Activated T-cell treated with anti-CD3 and anti-CD28 coated beads, Interleukin-2, amount 50 U/mL, for 24 hours (primary cell): Measurements from ENCODE around the gene DYRK1A.

Experiments used
- DNase-seq: peaks from one replicate; pipeline ENCODE4 v3.0.0-alpha.2; 2020
- H3K27ac Mint-ChIP-seq: 2 replicates; pipeline ENCODE4 v1.8.0; 2020; ENCODE audit warnings: mild to moderate bottlenecking, mixed read lengths
- H3K27me3 Mint-ChIP-seq: 2 replicates; pipeline ENCODE4 v1.8.0; 2020; ENCODE audit warnings: mixed read lengths
- H3K36me3 Mint-ChIP-seq: 2 replicates; pipeline ENCODE4 v1.8.0; 2020; ENCODE audit warnings: low read depth, mixed read lengths
- H3K4me1 Mint-ChIP-seq: 2 replicates; pipeline ENCODE4 v1.8.0; 2020; ENCODE audit warnings: low read depth, mixed read lengths
- H3K4me3 Mint-ChIP-seq: 2 replicates; pipeline ENCODE4 v1.8.0; 2020; ENCODE audit warnings: mild to moderate bottlenecking, moderate library complexity, mixed read lengths
- H3K9me3 Mint-ChIP-seq: 2 replicates; pipeline ENCODE4 v1.8.0; 2020; ENCODE audit warnings: mixed read lengths

The DYRK1A gene

GRCh38 chr21:37412603-37413360 lies 46.2 kb downstream of the DYRK1A start:
- no peaks in the 10 kb centered on the region for H3K27me3 Mint-ChIP-seq
- peaks cover 24% of the 10 kb centered on the region for H3K36me3 Mint-ChIP-seq
- DNase-seq: no peak
- H3K4me3 Mint-ChIP-seq: no peak overlapping the region
- H3K27ac Mint-ChIP-seq: peak overlapping the region; percentile 35
- H3K4me1 Mint-ChIP-seq: peaks cover 84% of the 10 kb centered on the region
- H3K9me3 Mint-ChIP-seq: no peaks in the 10 kb centered on the region

- DNase-seq: no peak
- H3K27ac Mint-ChIP-seq: no peak overlapping the region
- peaks cover 85% of the 10 kb centered on the region for H3K4me1 Mint-ChIP-seq
- H3K9me3 Mint-ChIP-seq: no peaks in the 10 kb centered on the region
- H3K4me3 Mint-ChIP-seq: no peak overlapping the region
- no peaks in the 10 kb centered on the region for H3K27me3 Mint-ChIP-seq
- peaks cover 22% of the 10 kb centered on the region for H3K36me3 Mint-ChIP-seq
These were observed 47.1 kb downstream of the DYRK1A start for GRCh38 chr21:37413553-37414291.

- H3K4me3 Mint-ChIP-seq: no peak overlapping the region
- H3K27me3 Mint-ChIP-seq: no peaks in the 10 kb centered on the region
- peak overlapping the region; percentile 77 for H3K27ac Mint-ChIP-seq
- H3K9me3 Mint-ChIP-seq: no peaks in the 10 kb centered on the region
- peaks cover 87% of the 10 kb centered on the region for H3K4me1 Mint-ChIP-seq
- DNase-seq: no peak
- H3K36me3 Mint-ChIP-seq: peaks cover 20% of the 10 kb centered on the region
These were observed 48.0 kb downstream of the DYRK1A start for GRCh38 chr21:37414292-37415253.

- no peaks in the 10 kb centered on the region for H3K9me3 Mint-ChIP-seq
- peaks cover 23% of the 10 kb centered on the region for H3K36me3 Mint-ChIP-seq
- no peaks in the 10 kb centered on the region for H3K27me3 Mint-ChIP-seq
- peaks cover 89% of the 10 kb centered on the region for H3K4me1 Mint-ChIP-seq
- H3K27ac Mint-ChIP-seq: peak overlapping the region; percentile 46
- H3K4me3 Mint-ChIP-seq: no peak overlapping the region
- no peak for DNase-seq
These were observed 49.4 kb downstream of the DYRK1A start for GRCh38 chr21:37415939-37416338.

- Mint-ChIP-seq H3K36me3 (peaks cover 29% of the 10 kb centered on the region), H3K9me3 (no peaks in the 10 kb centered on the region), H3K4me3 (no peak overlapping the region), H3K4me1 (peaks cover 86% of the 10 kb centered on the region), H3K27me3 (no peaks in the 10 kb centered on the region), H3K27ac (no peak overlapping the region)
- DNase-seq: no peak
These were observed 50.3 kb downstream of the DYRK1A start for GRCh38 chr21:37416914-37417313.

GRCh38 chr21:37419228-37419906 lies 52.8 kb downstream of the DYRK1A start:
- no peak for DNase-seq
- Mint-ChIP-seq H3K27ac (peak overlapping the region; percentile 85), H3K4me3 (peak overlapping the region; percentile 34), H3K4me1 (peaks cover 82% of the 10 kb centered on the region), H3K9me3 (no peaks in the 10 kb centered on the region), H3K36me3 (peaks cover 50% of the 10 kb centered on the region), H3K27me3 (no peaks in the 10 kb centered on the region)

GRCh38 chr21:37421306-37421705 lies 54.7 kb downstream of the DYRK1A start:
- H3K27me3 Mint-ChIP-seq: no peaks in the 10 kb centered on the region
- peaks cover 75% of the 10 kb centered on the region for H3K4me1 Mint-ChIP-seq
- peaks cover 60% of the 10 kb centered on the region for H3K36me3 Mint-ChIP-seq
- H3K4me3 Mint-ChIP-seq: no peak overlapping the region
- DNase-seq: no peak
- no peaks in the 10 kb centered on the region for H3K9me3 Mint-ChIP-seq
- H3K27ac Mint-ChIP-seq: no peak overlapping the region

GRCh38 chr21:37422382-37422781 lies 55.8 kb downstream of the DYRK1A start:
- DNase-seq: no peak
- peaks cover 74% of the 10 kb centered on the region for H3K4me1 Mint-ChIP-seq
- peak overlapping the region; percentile 55 for H3K27ac Mint-ChIP-seq
- no peak overlapping the region for H3K4me3 Mint-ChIP-seq
- H3K27me3 Mint-ChIP-seq: no peaks in the 10 kb centered on the region
- H3K36me3 Mint-ChIP-seq: peaks cover 67% of the 10 kb centered on the region
- no peaks in the 10 kb centered on the region for H3K9me3 Mint-ChIP-seq

- Mint-ChIP-seq H3K4me1 (peaks cover 74% of the 10 kb centered on the region), H3K36me3 (peaks cover 71% of the 10 kb centered on the region), H3K4me3 (no peak overlapping the region), H3K27ac (peak overlapping the region; percentile 28), H3K27me3 (no peaks in the 10 kb centered on the region), H3K9me3 (no peaks in the 10 kb centered on the region)
- DNase-seq: no peak
These were observed 56.5 kb downstream of the DYRK1A start for GRCh38 chr21:37423103-37423502.

GRCh38 chr21:37424396-37424795 lies 57.8 kb downstream of the DYRK1A start:
- H3K9me3 Mint-ChIP-seq: no peaks in the 10 kb centered on the region
- H3K36me3 Mint-ChIP-seq: peaks cover 84% of the 10 kb centered on the region
- no peak overlapping the region for H3K27ac Mint-ChIP-seq
- DNase-seq: no peak
- H3K27me3 Mint-ChIP-seq: no peaks in the 10 kb centered on the region
- no peak overlapping the region for H3K4me3 Mint-ChIP-seq
- peaks cover 72% of the 10 kb centered on the region for H3K4me1 Mint-ChIP-seq

- H3K36me3 Mint-ChIP-seq: peaks cover 89% of the 10 kb centered on the region
- no peaks in the 10 kb centered on the region for H3K27me3 Mint-ChIP-seq
- no peaks in the 10 kb centered on the region for H3K9me3 Mint-ChIP-seq
- H3K4me3 Mint-ChIP-seq: no peak overlapping the region
- H3K27ac Mint-ChIP-seq: no peak overlapping the region
- peaks cover 73% of the 10 kb centered on the region for H3K4me1 Mint-ChIP-seq
- DNase-seq: no peak
These were observed 58.4 kb downstream of the DYRK1A start for GRCh38 chr21:37425001-37425400.

GRCh38 chr21:37425684-37426083 lies 59.1 kb downstream of the DYRK1A start:
- Mint-ChIP-seq H3K4me1 (peaks cover 73% of the 10 kb centered on the region), H3K27me3 (no peaks in the 10 kb centered on the region), H3K36me3 (peaks cover 89% of the 10 kb centered on the region), H3K9me3 (no peaks in the 10 kb centered on the region), H3K27ac (peak overlapping the region; percentile 33), H3K4me3 (no peak overlapping the region)
- no peak for DNase-seq

GRCh38 chr21:37427221-37427620 lies 60.6 kb downstream of the DYRK1A start:
- Mint-ChIP-seq H3K27me3 (no peaks in the 10 kb centered on the region), H3K36me3 (peaks cover 89% of the 10 kb centered on the region), H3K4me3 (no peak overlapping the region), H3K27ac (no peak overlapping the region), H3K9me3 (no peaks in the 10 kb centered on the region), H3K4me1 (peaks cover 80% of the 10 kb centered on the region)
- DNase-seq: no peak

GRCh38 chr21:37429356-37429755 lies 62.8 kb downstream of the DYRK1A start:
- peaks cover 83% of the 10 kb centered on the region for H3K36me3 Mint-ChIP-seq
- H3K27me3 Mint-ChIP-seq: no peaks in the 10 kb centered on the region
- DNase-seq: no peak
- H3K4me1 Mint-ChIP-seq: peaks cover 77% of the 10 kb centered on the region
- no peaks in the 10 kb centered on the region for H3K9me3 Mint-ChIP-seq
- H3K27ac Mint-ChIP-seq: peak overlapping the region; percentile 42
- H3K4me3 Mint-ChIP-seq: no peak overlapping the region
